Fibroblast of mammary gland (primary cell): ENCODE measurements around the gene SMYD3.

Source experiments
- DNase-seq: peaks from one replicate; pipeline ENCODE4 v3.0.0-alpha.2; 2010; ENCODE audit warnings: low read depth
- H3K4me3 ChIP-seq: 2 replicates; pipeline ENCODE4 v1.5.1; 2011; ENCODE audit warnings: low read depth, mild to moderate bottlenecking, low read length, moderate library complexity; ENCODE audit not compliant: control insufficient read depth
- TF ChIP-seq, protein P1 (sequence below): conservative IDR thresholded peaks from 2 replicates; pipeline ENCODE4 v1.5.1; 2011; ENCODE audit warnings: low read depth, low read length, inconsistent platforms; ENCODE audit not compliant: control insufficient read depth, insufficient read depth

SMYD3 gene

DNA sequence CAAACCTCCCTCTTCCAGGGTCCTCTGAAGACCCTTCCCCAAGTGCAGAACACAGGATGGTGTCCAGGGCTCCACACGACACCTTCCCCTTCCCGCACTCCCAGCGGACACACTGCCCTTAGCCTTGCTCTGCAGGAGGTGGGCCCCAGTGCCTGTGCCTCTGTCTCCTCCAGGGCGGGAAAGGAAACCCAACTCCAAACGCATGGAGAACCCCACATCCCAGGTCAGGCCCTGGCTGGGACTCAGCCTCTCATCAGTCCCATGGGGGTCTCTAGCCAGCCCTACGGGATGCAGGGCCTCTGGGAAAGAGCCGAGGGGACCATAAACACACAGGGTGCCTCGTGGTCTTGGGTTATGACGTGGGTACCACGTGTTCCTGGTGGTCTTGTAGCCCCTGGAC lies 5.6 kb upstream of the SMYD3 start:
- H3K4me3 ChIP-seq = no peak overlapping the region
- TF ChIP-seq, protein P1, sequence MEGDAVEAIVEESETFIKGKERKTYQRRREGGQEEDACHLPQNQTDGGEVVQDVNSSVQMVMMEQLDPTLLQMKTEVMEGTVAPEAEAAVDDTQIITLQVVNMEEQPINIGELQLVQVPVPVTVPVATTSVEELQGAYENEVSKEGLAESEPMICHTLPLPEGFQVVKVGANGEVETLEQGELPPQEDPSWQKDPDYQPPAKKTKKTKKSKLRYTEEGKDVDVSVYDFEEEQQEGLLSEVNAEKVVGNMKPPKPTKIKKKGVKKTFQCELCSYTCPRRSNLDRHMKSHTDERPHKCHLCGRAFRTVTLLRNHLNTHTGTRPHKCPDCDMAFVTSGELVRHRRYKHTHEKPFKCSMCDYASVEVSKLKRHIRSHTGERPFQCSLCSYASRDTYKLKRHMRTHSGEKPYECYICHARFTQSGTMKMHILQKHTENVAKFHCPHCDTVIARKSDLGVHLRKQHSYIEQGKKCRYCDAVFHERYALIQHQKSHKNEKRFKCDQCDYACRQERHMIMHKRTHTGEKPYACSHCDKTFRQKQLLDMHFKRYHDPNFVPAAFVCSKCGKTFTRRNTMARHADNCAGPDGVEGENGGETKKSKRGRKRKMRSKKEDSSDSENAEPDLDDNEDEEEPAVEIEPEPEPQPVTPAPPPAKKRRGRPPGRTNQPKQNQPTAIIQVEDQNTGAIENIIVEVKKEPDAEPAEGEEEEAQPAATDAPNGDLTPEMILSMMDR = no peak
- DNase-seq = no peak

DNA sequence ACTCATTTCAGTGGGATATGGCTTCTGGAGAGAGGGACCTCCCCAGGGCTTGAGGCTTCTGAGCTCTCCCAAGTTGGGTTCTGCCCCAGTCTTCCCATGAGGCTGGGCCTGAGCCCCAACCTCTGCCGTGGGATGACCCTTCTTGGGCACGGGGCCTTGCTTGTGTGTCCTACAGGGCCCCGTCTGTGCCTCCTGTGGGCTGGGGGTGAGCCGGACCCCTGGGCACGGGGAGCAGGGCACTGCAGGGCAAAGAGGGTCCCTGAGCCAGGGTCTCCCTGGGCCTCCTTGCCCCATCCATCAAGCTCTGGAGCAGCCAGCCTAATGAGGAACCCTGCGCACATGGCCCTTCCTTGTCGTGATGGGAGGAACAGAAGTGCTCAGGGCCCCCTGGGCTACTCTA lies 5.2 kb upstream of the SMYD3 start:
- DNase-seq = no peak
- TF ChIP-seq, protein P1 = no peak
- H3K4me3 ChIP-seq = no peak overlapping the region

DNA sequence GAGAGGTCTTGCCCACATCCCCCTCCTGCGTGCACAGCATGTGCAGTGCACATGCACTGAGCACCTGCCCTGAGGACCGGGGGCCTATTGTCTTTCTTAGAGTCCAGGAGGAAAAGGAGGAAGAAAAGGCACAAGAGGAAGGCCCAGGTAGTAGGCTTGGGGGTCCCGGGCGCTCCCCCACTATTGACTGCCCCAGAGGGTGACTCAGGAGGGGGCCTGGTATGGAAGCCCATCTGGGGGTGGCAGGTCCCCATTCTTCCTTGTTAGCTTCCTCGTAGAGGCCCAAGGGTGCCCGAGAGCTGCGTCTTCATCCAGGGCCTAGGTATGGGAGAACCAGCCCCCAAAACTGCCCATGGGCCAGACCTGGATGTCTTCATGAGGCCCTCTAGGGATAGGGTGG lies 4.1 kb upstream of the SMYD3 start:
- TF ChIP-seq, protein P1 = no peak
- H3K4me3 ChIP-seq = no peak overlapping the region
- no peak for DNase-seq

GRCh38 chr1:246510147-246511030 lies 3.3 kb upstream of the SMYD3 start:
- DNase-seq = no peak
- TF ChIP-seq, protein P1 = no peak
- no peak overlapping the region for H3K4me3 ChIP-seq

- no peak for DNase-seq
- no peak overlapping the region for H3K4me3 ChIP-seq
- TF ChIP-seq, protein P1 = no peak
These were observed 2.0 kb upstream of the SMYD3 start for GRCh38 chr1:246508897-246509688.

DNA sequence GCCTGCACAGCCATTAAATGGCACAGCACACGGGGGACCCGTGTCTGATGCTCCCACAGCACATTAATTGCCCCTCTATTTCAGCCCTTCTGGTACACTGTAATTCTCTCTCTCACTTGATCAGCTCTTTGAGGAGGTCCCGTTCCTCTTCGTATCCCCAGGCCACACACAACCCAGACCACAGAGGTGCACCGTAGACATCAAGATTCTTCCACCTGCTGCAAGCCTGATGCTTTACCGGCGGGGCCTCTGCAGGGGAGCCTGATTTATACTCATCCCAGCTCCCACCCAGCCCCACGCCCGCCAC lies 759 bp downstream of the SMYD3 start:
- H3K4me3 ChIP-seq = peak overlapping the region; percentile 85
- TF ChIP-seq, protein P1 = no peak
- DNase-seq = no peak
